ENCODE data around the gene SORCS3.

The SORCS3 gene

DNA sequence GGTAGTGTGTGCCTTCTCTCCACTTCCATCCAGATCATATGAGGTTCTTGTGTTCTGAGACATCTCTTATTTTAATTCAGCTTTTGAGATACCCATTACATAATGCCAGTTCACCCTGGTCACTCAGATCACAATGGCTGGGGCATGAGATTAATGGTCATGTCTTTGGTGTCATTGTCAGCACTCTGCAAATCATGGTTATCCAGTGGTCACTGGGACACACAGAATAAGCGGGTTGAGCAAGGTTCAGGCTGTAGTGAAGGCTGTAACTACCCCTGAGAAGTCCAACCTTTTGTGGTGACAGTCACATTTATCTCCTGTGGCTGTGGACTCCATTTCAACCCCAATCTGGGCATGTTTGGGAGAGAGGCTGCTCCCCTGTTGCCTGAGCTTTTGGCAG is 35.8 kb downstream of the SORCS3 start:
- no peak for DNase-seq (ENCODE audit: low read depth)
- H3K4me3 ChIP-seq (ENCODE audit: low read length) = no peak overlapping the region
- TF ChIP-seq, protein P1, sequence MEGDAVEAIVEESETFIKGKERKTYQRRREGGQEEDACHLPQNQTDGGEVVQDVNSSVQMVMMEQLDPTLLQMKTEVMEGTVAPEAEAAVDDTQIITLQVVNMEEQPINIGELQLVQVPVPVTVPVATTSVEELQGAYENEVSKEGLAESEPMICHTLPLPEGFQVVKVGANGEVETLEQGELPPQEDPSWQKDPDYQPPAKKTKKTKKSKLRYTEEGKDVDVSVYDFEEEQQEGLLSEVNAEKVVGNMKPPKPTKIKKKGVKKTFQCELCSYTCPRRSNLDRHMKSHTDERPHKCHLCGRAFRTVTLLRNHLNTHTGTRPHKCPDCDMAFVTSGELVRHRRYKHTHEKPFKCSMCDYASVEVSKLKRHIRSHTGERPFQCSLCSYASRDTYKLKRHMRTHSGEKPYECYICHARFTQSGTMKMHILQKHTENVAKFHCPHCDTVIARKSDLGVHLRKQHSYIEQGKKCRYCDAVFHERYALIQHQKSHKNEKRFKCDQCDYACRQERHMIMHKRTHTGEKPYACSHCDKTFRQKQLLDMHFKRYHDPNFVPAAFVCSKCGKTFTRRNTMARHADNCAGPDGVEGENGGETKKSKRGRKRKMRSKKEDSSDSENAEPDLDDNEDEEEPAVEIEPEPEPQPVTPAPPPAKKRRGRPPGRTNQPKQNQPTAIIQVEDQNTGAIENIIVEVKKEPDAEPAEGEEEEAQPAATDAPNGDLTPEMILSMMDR (IDR thresholded peaks at IDR 0.05; ENCODE audit: insufficient read depth, low read depth, low read length, missing control alignments) = no peak

DNA sequence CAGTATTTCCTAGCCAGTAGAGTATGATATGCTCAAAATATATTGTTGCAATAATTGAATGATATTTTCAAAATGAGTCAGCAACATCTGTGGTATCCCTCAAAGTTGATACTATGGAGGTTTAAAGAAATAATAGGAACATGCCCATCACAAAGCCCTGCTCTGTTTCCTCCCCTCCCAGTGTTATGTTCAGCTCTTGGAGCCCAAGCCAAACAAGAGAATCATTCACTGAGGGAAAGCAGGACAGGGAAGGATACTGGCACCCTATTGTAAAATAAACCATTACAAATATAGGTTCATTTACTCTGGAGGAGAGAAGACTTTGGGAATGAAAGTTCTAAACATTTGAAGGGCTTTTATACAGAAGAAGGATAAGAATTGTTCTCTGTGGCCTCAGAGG is 37.6 kb downstream of the SORCS3 start:
- no peak for DNase-seq (ENCODE audit: low read depth)
- H3K4me3 ChIP-seq (ENCODE audit: low read length) = no peak overlapping the region
- TF ChIP-seq, protein P1 (IDR thresholded peaks at IDR 0.05; ENCODE audit: insufficient read depth, low read depth, low read length, missing control alignments) = no peak

DNA sequence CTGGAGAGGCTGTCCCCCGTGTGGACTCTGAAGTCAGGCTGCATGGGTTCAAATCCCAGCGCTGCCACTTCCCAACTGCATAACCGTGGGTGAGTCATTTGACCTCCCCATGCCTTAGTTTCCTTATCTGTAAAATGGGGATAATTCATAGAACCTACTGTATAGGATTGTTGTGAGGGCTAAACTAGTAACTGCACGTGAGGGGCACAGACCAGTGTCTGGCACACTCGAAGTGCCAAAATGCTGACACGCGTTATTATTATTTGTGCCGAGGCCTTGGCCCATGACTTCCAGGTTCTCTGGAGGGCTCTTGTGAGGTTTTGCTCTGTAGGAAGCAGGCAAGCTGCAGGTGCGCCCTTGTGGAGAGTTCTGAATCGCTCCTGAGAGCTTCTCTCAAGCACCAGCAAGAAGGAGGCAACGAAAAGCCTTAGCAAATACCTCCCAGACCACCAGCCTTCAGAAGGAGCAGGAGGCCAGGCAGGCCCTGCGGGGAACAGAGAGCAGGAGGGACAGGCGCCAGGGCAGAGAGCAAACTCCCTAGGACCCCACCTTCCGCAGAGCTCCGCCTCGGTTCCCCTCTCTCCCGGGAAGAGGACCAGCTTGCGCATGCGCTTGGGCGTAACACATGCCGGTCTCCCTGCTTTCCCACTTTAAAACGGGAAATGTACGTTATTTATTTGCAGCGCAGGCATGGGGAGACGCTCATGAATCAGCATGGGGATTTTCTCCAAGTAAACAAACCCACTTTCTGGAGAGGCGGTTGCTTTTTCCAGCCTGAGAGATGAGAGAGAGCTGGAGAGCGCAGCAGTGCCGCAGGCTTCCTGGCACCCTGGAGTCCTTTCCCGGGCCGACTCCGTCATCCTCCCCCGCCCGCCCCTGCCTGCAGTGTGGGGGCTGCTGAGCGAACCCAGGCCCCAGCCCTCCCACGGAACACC is 39.6 kb downstream of the SORCS3 start:
- H3K4me3 ChIP-seq (ENCODE audit: low read length) = no peak overlapping the region
- TF ChIP-seq, protein P1 (IDR thresholded peaks at IDR 0.05; ENCODE audit: insufficient read depth, low read depth, low read length, missing control alignments) = no peak
- DNase-seq (ENCODE audit: low read depth) = peak; percentile 21

DNA sequence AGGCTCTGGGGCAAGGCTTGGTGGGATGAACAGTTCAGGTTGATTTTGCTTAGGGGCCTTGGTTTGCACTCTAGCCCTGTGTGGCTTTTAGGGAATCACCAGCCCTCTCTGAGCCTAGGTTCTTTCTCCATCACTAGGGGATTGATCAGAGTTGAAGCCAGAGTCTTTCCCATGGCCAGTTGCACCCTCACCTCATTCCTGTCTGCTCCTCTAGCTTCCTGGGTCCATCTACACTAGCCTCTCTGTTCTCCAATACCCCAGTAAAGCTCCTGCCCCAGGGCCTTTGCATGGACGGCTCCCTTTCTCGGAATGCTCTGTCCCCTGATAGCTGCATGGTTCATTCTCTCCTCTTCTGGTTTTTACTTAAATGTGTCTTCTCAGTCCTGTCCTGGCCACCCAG is 40.4 kb downstream of the SORCS3 start:
- no peak for DNase-seq (ENCODE audit: low read depth)
- TF ChIP-seq, protein P1 (IDR thresholded peaks at IDR 0.05; ENCODE audit: insufficient read depth, low read depth, low read length, missing control alignments) = no peak
- no peak overlapping the region for H3K4me3 ChIP-seq (ENCODE audit: low read length)

DNA sequence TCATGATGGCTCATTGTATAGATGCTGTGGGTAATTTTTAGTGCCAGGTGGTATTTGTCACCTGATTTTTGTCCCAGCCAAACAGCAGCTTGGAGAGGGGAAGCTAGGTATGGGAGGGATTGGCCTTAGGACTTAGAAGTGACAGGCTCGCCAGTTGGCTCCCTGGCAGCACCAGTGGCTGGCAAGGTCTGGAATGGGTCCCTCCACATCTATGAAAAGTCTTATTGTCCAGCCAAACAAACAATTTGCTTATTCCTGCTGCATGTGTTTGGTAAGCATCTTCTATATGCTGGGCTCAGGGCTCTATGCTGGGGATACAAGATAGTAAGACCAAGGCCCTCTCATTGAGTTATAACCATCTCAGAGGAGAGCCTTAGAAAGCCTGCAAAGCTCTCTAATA is 42.5 kb downstream of the SORCS3 start:
- TF ChIP-seq, protein P1 (IDR thresholded peaks at IDR 0.05; ENCODE audit: insufficient read depth, low read depth, low read length, missing control alignments) = no peak
- no peak overlapping the region for H3K4me3 ChIP-seq (ENCODE audit: low read length)
- DNase-seq (ENCODE audit: low read depth) = no peak

DNA sequence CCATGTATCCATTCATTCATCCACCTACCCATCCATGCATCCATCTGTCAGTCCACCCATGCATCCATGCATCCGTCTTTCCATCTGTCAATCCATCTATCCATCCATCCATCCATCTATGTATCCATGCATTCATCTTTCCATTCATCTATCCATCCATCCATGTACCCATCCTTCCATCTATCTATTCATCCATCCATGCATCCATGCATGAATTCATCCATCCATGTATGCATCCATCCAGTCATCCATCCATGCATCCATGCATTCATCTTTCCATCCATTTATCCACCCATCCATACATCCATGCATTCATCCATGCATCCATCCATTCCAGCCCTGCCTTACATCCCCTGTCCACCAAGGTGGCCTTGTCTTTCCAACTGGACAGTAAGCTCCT is 45.7 kb downstream of the SORCS3 start:
- H3K4me3 ChIP-seq (ENCODE audit: low read length) = no peak overlapping the region
- TF ChIP-seq, protein P1 (IDR thresholded peaks at IDR 0.05; ENCODE audit: insufficient read depth, low read depth, low read length, missing control alignments) = no peak
- DNase-seq (ENCODE audit: low read depth) = no peak

All from epithelial cell of esophagus (primary cell).